A549 treated with Hydrocortisone at 1 μM for 4 hours (cell line): ENCODE results near the gene ZNF714. TPM values are rescaled to one million over a fixed set of nuclear protein-coding genes. Genes with fewer than 3 reads are reported as not detected.

Source experiments
- total RNA-seq: library from RNA; stranded (reverse); fragments of 200-300 nt; extraction: Qiagen RNA extraction; gene quantifications from 5 replicates; pipeline ENCODE4 v1.2.3, GENCODE V29; 2022

ZNF714 gene
- 2.1 to 4.0 TPM (median 3.1 TPM) in 5 replicates for total RNA-seq

DNA sequence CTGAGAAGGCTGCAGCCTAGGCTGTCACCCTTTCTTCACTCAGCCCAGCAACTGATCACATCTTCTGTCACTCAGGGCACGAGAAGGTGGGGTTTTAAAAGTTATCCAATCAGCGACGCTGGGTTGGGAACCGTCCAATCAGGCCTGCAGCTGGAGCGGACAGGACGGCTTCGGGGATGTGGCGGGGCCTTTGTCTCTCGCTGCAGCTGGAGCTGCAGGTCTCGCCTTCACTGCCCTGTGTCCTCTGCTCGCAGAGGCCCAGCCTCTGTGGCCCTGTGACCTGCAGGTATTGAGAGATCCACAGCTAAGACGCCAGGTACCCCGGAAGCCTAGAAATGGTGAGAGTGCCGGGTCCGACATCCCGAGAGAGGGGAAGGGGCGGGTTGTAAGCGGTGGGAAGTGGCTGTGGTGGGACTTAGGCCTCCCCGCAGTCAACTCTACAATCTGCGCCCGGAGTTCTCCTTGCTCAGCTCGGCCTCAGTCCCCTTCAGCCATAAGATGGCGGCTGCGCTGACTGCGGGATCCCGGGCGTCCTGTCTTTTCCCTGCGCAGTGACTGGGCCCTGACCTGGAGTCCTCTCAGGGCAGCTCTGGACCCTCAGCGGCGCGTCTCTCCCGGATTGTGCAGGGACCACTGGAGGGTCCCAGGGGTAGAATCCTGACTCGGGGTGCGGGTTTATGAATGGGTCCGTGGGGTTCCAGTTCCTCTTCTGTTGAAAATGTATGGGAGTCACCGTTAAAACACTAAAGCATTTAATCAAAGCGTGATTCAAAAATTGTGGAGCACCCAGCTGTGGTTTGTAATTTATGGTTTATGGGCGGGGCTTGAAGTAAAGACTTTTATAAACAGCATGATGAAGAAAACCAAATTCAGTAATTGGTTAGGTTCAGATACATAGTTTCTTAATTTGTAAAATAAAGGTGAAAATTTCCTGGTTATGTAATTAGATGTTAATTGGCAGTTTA lies at the start of gene ZNF714:
Gene ZNF714 (plus strand): TSS at position 193 of the 965 bp plus-strand sequence. CDS start 16,066 bp downstream, outside the sequence.

DNA sequence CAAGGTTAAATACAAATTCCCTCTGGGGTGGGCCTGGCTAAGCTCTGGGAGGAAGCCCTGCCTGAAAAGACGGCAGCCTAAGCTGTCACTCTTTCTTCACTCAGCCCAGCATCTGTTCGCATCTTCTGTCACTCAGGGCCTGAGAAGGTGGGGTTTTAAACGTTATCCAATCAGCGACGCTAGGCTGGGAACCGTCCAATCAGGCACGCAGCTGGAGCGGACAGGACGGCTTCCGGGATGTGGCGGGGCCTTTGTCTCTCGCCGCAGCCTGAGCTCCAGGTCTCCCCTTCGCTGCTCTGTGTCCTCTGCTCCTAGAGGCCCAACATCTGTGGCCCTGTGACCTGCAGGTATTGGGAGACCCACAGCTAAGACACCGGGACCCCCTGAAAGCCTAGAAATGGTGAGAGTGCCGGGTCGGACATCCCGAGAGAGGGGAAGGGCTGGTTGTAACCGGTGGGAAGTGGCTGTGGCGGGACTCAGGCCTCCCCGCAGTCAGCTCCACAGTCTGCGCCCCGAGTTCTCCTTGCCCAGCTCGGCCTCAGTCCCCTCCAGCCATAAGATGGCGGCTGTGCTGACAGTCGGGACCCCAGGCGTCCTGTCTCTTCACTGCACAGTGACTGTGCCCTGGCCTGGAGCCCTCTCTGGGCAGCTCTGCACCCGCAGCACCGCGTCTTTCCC lies 59.9 kb downstream of the ZNF714 start, which contains the start of gene ZNF431:
Gene ZNF431 (plus strand): TSS at position 254 of the 678 bp plus-strand sequence. CDS start 144 bp downstream, at position 398.

Other genes starting within 250 kb of the ZNF714 start
- gene ZNF85, start 159.0 kb upstream of the ZNF714 start, total RNA-seq = 0.07 to 0.32 TPM (median 0.16 TPM) in 4 of 5 replicates, not detected in the other
- 1.5 to 2.9 TPM (median 1.7 TPM) in 5 replicates for gene ZNF430, start 61.5 kb upstream of the ZNF714 start, total RNA-seq
- 2.6 to 4.1 TPM (median 3.3 TPM) in 5 replicates for gene ZNF431, start 59.8 kb downstream of the ZNF714 start, total RNA-seq
- gene ZNF708, start 247.2 kb downstream of the ZNF714 start, total RNA-seq = 0.76 to 1.6 TPM (median 1.1 TPM) in 5 replicates